ENCODE results near the gene SCN5A. TPM values are rescaled to one million over a fixed set of nuclear protein-coding genes. Genes with fewer than 3 reads are reported as not detected.

Gene SCN5A
- total RNA-seq, 1 experiment from 2014 or later = 11.5 TPM

- Histone ChIP-seq H3K9me3 (ENCODE audit: control insufficient read depth in 1 of 2, insufficient read depth in 1 of 2, low read depth in 1 of 2, low read length in 2 of 2) (no peaks in the 10 kb centered on the region), H3K4me2 (ENCODE audit: low read length) (no peak overlapping the region), H3K9me2 (ENCODE audit: insufficient read depth) (no peaks in the 10 kb centered on the region), H3K36me3 (ENCODE audit: control insufficient read depth in 1 of 2, insufficient read depth in 2 of 2, low read length in 2 of 2) (no peaks in the 10 kb centered on the region), H3K79me2 (ENCODE audit: insufficient read depth, low read length) (no peaks in the 10 kb centered on the region), H3K27ac (ENCODE audit: low read depth, low read length) (no peak overlapping the region), H4K20me1 (ENCODE audit: insufficient read depth) (no peaks in the 10 kb centered on the region), H3K4me1 (ENCODE audit: control insufficient read depth in 1 of 2, insufficient read depth in 2 of 2, low read length in 2 of 2) (no peaks in the 10 kb centered on the region), H3K4me3 (replicated peaks in 1 of 2; ENCODE audit: low read depth in 1 of 2, low read length in 2 of 2) (no peak overlapping the region), H3K27me3 (ENCODE audit: insufficient read depth, low read length) (no peaks in the 10 kb centered on the region), H3K9ac (ENCODE audit: low read length) (no peak overlapping the region), H2AFZ (ENCODE audit: low read depth, low read length, poor library complexity, severe bottlenecking) (no peak overlapping the region)
- ChIA-PET RAD21 (ENCODE audit: low non-redundant PET in 1 of 2, low total read pairs in 2 of 2, uncharacterized antibody in 2 of 2, unreplicated experiment in 2 of 2) (no interaction called here), POLR2A (no interaction called here), CTCF (interaction anchor here (1.7 kb wide), 1 partner anchor 23 kb away, joined by 5 read pairs; no protein-coding TSS in a partner anchor)
- intact Hi-C loops (cut with micrococcal nuclease) = no loop called here
- ATAC-seq = no peak
- TF ChIP-seq, protein P1, sequence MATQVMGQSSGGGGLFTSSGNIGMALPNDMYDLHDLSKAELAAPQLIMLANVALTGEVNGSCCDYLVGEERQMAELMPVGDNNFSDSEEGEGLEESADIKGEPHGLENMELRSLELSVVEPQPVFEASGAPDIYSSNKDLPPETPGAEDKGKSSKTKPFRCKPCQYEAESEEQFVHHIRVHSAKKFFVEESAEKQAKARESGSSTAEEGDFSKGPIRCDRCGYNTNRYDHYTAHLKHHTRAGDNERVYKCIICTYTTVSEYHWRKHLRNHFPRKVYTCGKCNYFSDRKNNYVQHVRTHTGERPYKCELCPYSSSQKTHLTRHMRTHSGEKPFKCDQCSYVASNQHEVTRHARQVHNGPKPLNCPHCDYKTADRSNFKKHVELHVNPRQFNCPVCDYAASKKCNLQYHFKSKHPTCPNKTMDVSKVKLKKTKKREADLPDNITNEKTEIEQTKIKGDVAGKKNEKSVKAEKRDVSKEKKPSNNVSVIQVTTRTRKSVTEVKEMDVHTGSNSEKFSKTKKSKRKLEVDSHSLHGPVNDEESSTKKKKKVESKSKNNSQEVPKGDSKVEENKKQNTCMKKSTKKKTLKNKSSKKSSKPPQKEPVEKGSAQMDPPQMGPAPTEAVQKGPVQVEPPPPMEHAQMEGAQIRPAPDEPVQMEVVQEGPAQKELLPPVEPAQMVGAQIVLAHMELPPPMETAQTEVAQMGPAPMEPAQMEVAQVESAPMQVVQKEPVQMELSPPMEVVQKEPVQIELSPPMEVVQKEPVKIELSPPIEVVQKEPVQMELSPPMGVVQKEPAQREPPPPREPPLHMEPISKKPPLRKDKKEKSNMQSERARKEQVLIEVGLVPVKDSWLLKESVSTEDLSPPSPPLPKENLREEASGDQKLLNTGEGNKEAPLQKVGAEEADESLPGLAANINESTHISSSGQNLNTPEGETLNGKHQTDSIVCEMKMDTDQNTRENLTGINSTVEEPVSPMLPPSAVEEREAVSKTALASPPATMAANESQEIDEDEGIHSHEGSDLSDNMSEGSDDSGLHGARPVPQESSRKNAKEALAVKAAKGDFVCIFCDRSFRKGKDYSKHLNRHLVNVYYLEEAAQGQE (IDR thresholded peaks at IDR 0.05; ENCODE audit: low read depth) = no peak
- TF ChIP-seq JUND (IDR thresholded peaks at IDR 0.05) (no peak), TCF7L2 (IDR thresholded peaks at IDR 0.05; ENCODE audit: borderline replicate concordance, extremely low read depth, insufficient read depth, insufficient read length) (no peak), POLR2A (IDR thresholded peaks at IDR 0.05; ENCODE audit: borderline replicate concordance, extremely low read depth, insufficient read depth, insufficient read length) (no peak), CBX3 (IDR thresholded peaks at IDR 0.05; ENCODE audit: low read depth) (no peak), POLR2AphosphoS5 (IDR thresholded peaks at IDR 0.05; ENCODE audit: low read depth, low read length) (no peak), CEBPB (IDR thresholded peaks at IDR 0.05; ENCODE audit: low read depth) (no peak), EZH2phosphoT487 (IDR thresholded peaks at IDR 0.05; ENCODE audit: borderline replicate concordance) (no peak), EZH2 (IDR thresholded peaks at IDR 0.05) (no peak), SIN3A (IDR thresholded peaks at IDR 0.05; ENCODE audit: low read depth) (no peak), SP1 (IDR thresholded peaks at IDR 0.05; ENCODE audit: low read depth) (no peak), MAX (IDR thresholded peaks at IDR 0.05) (no peak), YY1 (IDR thresholded peaks at IDR 0.05; ENCODE audit: extremely low read depth, insufficient replicate concordance, low read depth, low read length) (no peak), EGR1 (IDR thresholded peaks at IDR 0.05; ENCODE audit: low read depth) (no peak)
- DNase-seq (ENCODE audit: low read depth, low spot score) = no peak
- no TSS peak for BruUV-seq (replicated peaks)
These were observed 104.6 kb downstream of the SCN5A start for GRCh38 chr3:38544926-38545325.
